AML-193 (cell line): ENCODE data around the gene GRIK1.

Experiments
- DNase-seq, 2 experiments: peaks; one replicate each; lab custom pipeline; 2025; lab: John Stamatoyannopoulos, UW

Gene GRIK1

DNA sequence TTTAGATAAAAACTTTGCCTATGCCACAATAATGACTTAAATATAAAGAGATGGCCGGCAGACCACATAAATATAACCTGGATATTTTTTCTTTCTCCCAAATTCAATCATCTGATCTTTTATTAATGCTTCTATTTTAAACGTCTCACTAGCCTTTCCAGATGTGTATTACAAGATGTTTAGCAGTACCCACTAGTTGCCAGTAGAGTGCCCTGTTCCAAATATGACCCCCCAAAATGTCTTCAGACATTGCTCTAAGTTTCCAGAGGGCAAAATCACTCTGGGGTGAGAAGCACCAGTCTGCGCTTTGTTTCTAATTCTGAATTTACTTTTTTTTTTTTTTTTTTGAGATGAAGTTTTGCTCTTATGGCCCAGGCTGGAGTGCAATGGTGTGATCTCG is 268.1 kb downstream of the GRIK1 start:
- peak in 1 of 2 experiments; percentile 3 for DNase-seq

- DNase-seq = no peak
Measured at GRCh38 chr21:29670228-29670627, 269.6 kb downstream of the GRIK1 start.

- no peak for DNase-seq
Measured at GRCh38 chr21:29669416-29669815, 270.4 kb downstream of the GRIK1 start.

DNA sequence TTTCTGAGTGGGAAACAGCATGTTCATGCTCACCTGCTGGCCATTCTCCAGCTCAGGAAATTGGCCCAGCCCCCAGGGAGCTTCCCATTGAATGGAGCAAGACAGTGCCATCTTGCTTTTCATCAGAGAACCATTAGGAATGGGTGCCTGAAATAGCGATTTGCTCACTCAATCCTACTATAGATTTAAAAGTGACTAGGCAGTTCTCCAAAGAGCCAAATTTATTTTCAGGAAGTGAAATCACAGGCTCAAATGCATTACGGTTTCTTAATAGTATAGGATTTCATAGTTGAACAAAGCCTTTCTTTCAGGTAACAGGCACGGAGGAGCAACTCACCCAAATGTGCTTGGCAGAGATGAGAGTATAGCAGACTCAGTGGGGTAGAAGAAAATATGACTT is 272.1 kb downstream of the GRIK1 start:
- no peak for DNase-seq

GRCh38 chr21:29664615-29665014 is 275.2 kb downstream of the GRIK1 start:
- no peak for DNase-seq

DNA sequence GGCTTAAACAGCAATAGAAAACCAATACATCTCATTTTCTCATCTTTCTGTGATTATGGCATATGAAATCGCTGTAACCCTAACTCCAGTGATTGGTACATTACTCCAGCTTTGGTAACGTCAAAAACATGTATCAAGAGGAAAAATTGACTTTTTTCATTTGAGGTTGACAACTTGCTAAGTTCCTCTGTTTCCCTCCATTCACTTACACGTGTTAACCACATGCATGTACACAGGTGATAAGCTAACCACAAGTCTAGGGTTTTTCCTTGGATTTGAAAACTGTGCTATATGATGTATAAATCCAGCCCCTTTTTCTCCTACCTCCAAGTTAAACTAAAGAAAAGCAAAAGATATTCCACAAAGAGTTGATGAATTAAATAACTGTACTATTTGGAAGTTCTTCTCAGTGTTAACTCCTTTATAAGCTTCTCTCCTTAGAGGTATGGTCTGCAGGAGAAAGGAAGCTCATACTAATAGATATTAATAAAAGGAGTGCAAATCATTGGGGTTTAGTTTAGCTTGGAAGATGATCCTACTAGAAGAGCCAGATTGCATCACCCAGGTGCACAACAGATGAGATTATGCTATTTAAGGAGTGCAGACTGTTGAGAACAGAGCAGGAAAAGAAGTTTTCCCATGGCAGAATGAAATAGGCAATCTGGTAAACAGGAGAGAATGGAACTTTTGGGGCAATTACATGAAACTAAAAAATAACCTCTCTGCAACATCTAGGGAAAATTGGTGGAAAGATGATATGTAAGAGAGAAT is 277.9 kb downstream of the GRIK1 start:
- DNase-seq = no peak

- no peak for DNase-seq
Measured at GRCh38 chr21:29660047-29660720, 279.6 kb downstream of the GRIK1 start.

GRCh38 chr21:29658934-29659203 is 280.9 kb downstream of the GRIK1 start:
- DNase-seq = no peak

DNA sequence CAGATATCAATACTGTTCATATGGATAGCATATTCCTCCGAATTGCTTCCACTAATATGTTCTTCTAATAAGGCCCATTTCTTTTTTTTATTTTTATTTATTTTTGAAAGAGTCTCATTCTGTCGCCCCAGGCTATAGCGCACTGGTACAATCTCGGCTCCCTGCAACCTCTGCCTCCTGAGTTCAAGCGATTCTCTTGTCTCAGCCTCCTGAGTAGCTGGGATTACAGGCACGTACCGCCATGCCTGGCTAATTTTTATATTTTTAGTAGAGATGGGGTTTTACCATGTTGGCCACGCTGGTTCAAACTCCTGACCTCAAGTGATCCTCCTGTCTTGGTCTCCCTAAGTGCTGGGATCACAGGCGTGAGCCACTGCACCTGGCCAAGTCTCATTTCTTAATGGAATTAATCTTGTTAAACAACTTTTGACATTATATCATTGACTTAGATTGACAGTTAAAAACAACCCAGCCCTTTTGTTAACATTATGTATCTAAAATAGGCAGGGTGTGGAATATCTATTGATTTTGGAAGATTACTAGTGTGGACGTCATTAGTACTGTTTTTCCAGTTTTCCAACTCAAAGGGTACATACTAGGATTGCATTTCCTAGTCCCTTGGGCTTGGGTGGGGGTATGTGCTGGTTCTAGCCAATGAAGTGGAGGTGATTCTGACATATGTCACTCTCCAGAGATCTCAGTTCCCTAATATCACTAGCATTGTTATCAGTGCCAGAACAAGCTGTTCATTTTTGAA is 281.4 kb downstream of the GRIK1 start:
- DNase-seq = no peak

DNA sequence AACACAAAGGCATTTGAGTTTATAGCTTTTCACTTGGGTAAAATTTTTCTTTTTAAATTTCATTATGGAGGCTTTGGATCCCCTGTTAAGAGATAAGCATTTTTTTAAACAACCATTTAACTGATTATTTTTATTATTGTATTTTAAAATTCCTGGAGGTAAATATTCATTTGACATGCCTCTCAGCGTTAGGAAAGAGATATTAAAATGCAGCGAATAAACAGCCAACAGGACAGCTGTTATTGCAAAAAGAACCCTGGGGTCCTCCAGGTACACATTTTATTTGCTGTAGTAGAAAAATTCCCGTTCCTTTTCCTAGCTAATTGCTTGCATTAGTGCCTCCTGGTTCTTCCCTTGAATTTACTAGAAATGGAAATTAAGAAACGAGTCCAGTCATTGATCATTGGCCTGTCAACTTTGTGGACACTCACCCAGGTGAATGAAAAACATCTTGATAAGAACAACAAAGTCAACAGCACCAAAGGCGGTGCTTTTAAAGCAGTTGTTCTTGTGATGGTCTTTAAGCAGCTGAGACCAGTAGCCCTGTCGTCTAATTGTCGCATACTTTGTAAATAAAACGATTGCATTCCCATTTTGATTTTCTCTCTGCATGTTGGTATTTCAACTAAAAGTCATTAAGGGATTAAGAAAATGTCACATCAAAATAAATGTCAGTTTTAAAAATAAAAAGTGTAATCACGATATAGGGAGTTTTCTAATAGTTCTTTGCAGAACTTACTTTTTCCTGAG is 282.4 kb downstream of the GRIK1 start:
- DNase-seq = no peak

DNA sequence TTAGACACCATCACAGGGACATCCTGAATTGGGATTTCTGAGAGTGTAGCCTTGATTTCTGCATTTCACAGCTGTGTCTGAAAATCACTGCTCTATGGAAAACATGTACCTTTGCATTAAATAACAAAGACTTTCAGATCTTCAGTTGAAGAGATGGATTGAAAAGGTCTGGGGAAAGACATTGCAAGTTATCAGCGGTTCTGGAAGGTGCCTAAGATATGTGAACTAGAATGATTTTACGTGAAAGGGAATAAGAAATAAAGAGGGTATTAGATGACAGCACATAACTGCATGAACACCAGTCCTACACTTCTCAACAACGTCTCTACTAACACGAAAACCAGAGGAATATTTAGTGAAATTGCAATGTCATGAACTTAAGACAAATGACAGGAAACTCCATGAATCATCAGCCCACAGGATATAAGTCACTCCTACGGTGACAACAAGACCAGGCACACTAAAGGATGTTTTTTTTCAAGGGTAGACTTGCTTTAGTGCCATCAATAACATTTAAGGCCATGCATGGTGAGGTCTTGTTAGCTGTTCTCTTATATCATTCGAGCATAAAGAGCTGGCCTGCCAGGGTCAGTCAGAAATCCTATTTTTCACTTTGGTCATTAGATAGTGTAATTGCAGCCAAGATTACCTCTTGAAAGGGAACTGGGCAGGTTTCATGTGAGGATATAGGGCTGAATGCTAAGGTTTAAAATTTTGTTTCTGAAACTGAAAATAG is 283.1 kb downstream of the GRIK1 start:
- peak; percentile 81 to 88 for DNase-seq

- no peak for DNase-seq
Measured at GRCh38 chr21:29655577-29655976, 284.2 kb downstream of the GRIK1 start.

- DNase-seq = no peak
Measured at GRCh38 chr21:29654855-29655254, 284.9 kb downstream of the GRIK1 start.

GRCh38 chr21:29654203-29654602 is 285.6 kb downstream of the GRIK1 start:
- no peak for DNase-seq

DNA sequence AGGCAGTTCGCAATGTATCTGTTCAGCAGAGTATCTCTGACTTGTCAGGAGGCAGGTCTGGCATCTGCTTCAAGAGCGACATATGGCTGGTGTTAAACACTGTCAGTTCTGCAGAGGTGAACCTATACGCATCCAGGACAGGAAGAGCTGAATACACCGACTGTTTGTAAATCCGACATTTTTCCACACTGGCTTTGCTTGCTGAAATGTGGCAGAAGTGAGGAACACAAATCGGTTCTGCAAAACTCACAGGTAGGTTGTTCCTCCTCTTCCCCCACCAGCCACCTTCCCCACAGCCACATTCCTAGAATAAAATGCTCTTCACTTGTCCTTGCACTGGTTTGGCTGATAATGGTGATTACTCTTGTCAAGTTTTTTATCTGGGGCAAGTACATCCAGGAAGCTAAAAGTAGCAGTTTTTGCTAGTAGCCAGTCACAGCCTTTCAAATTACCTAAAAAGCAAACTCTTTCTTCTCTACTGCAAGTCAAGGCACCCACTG is 289.2 kb downstream of the GRIK1 start:
- no peak for DNase-seq

DNA sequence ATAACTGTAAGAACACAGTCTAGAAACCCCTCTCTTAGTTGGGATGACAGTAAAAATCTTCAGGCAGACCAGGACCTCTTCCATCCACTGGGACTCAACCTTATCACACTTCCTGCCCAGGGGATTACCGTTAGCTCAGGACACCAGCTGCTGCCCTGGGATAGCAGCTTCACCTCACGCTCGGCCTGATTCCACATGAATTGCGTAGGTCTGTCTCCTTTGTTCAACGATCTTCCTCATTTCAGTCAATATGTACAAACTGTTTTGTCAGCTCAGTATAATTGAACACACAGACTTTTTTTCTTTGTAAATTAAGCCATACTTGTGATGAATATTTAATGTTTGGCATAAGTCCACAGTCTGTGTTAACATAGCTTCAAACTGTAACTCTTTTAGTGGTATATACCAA is 290.4 kb downstream of the GRIK1 start:
- DNase-seq = peak in 1 of 2 experiments; percentile 1

- DNase-seq = no peak
Measured at GRCh38 chr21:29648710-29649240, 291.0 kb downstream of the GRIK1 start.

GRCh38 chr21:29647353-29647781 is 292.4 kb downstream of the GRIK1 start:
- DNase-seq = no peak

GRCh38 chr21:29645666-29646553 is 293.9 kb downstream of the GRIK1 start:
- no peak for DNase-seq

- no peak for DNase-seq
Measured at GRCh38 chr21:29643289-29643688, 296.5 kb downstream of the GRIK1 start.
